GM19438 (cell line): ENCODE results near the gene GPR158.

Source experiments
- ATAC-seq: cut with Tn5 transposase; IDR thresholded peaks from one replicate; pipeline ENCODE4 v1.9.1; 2021; ENCODE audit warnings: low read depth; ENCODE audit not compliant: unreplicated experiment

GPR158 gene

GRCh38 chr10:25392132-25392531 is 217.3 kb downstream of the GPR158 start:
- no peak for ATAC-seq

DNA sequence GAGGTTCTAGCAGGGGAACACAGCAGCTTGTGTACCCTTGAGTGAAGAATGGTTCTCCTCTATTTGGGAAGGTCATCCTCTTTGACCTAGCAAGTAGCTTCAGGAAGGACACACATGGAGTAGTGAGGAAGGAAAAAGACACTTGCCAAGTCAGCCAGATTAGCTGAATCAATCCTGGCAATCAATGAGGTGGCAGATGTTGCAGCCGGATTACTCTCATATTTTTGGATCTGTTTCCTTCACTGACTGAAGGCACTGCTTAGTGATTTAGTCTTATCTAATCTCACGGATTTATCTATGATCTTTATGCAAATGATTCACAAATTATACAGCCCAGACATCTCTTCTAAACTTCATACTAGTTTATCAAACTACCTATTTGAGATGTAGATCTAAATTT is 218.8 kb downstream of the GPR158 start:
- ATAC-seq = no peak

- no peak for ATAC-seq
These were observed 223.9 kb downstream of the GPR158 start for GRCh38 chr10:25398680-25399079.

DNA sequence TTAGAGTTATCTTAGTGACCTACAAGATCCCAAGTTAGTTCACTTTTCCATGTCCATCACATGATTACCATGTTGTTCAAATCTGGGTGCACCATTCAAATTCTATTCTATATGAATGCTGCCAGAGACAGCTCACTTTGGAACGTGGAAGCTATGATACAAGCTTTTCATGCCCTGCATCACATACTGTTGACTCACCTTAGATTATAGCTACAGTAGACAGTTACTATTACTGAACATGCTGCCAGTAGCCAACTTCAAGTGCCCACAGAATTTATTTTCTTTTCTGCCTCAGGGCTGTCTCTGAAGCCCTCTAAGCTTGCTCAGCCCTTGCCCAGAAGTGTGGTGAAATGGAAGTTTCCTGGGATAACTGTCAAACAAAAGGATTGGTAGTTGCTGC is 231.1 kb downstream of the GPR158 start:
- no peak for ATAC-seq

DNA sequence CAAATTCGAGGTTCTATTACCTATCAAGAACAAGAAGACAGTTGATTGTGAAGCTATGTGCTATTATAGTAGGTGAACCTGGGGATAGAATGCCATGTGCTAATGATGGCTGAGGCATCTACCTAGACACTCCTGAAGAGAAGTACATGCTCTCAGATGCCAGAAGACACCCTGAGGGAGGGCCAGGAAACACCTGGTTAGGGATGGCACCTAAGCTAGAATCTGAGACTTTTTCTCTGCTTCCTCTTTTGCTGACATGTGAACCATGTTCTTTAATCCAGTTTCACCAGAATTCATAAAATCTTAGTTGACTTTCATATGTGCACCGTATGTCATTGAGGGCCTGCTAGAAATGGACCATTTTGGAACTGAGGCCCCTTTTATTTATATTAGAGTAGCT is 242.8 kb downstream of the GPR158 start:
- no peak for ATAC-seq

DNA sequence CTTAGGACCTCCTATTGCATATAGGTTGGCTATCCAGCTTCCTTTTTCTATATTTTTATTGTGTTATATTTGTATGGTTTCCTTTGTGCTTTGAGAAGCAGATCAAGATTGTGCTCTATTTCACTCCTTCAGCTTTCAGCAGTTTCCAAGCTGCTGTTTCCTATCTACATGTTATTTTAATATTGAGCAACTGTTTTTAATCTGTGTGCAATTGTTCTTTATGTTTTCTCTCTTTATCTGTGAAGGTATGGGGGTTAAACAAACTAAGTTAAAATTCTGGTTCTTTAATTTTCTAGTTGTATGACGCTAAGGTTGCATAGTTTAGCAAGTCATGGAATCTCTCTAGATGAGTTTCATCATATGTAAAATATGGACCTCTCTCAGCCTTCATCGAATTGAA is 251.0 kb downstream of the GPR158 start:
- no peak for ATAC-seq

GRCh38 chr10:25436431-25436830 is 261.6 kb downstream of the GPR158 start:
- no peak for ATAC-seq

DNA sequence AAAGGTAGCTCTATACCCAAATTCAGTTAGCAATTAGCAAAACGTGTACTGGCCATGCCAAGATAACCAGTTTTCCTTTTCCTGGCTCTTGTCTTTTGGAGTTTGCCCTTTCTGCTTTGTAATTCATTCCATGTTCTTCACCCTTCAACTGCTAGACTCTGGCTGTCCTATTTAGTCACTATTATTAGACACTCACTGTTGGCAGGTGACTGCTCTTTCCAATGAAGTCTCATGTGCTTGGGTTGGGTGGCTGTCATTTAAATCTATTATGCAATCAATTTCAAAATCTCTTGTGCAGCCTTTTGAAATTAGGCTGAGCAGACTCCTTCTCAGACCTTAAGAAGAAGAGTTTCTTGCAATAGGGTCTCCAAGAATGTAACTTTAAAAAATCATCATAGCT is 266.5 kb downstream of the GPR158 start:
- ATAC-seq = no peak

DNA sequence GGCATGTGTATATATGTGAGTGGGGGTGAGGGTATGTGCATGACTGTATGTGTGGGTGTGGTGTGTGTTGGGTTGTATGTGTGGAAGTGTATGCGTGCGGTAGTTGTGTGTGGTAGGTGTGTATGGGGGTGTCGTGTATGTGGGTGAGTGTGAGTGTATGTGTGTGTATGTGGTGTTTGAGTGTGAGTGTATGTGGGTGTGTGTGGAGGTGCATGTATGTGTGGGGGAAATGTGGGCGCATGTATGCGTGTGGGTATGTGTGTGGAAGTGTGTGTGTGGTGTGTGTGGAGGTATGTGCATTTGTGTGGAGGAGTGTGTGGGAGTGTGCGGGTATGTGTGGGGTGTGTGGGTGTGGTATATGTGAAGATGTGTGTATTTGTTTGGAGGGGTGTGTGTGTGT is 269.5 kb downstream of the GPR158 start:
- ATAC-seq = no peak

GRCh38 chr10:25451401-25451800 is 276.6 kb downstream of the GPR158 start:
- no peak for ATAC-seq

DNA sequence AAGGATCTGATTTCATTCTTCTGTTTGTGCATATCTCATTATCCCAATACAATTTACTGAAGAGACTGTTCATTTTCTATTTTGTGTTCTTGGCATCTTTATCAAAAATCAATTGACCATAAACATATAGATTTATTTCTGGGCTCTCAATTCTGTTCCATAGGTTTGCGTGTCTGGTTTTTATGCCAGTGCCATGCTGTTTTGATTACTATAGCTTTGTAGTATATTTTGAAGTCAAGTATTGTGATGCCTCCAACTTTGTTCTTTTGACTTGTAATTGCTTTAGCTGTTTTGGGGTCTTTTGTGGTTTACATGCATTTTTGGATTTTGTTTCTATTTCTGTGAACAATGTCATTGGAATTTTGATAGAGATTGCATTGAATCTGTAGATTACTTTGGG is 278.8 kb downstream of the GPR158 start:
- ATAC-seq = no peak

DNA sequence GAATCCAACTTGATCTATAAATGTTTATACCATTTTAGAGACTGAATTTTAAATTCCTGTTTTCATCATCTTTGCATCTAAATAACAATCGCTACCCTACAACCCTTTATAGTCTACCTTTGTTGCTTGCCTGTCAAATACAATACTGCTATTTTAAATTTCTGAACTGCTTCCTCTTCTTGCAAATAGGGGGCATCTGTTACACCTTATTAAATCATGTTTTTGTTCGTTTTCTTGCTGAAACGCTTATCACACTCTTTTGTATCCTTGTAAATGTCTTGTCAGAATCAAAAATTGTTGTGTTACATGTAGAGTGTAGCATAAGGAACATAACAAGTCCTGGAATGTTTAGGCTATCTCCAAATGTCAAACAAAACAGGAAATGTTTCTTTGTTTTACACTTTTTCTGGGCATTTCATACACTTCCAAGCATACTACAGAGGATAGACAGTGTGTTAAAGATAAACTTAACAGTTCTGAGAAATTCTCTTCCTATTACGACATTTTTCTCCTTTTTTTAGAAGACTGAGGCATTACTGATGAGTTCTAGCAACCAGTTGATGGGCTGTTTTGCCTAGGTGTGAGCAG is 281.3 kb downstream of the GPR158 start:
- ATAC-seq = no peak

DNA sequence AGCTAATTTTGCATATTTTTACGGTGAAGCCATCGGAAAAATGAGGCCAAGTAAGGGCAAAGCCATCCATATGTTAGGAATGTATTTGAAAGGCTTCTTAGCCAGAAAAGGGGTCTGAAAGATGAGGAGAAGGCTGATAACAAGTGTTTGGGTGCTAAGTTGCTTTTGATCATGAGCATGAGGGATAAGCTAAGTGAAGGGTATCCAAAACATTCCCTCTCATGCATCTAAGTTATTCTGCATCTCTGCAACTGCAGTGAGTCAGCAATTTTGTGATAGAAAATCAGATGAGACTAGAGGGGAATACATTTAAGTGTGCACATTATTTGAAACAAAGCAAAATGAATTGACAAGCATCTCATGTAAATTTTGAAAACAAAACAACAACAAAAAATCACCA is 282.8 kb downstream of the GPR158 start:
- no peak for ATAC-seq

DNA sequence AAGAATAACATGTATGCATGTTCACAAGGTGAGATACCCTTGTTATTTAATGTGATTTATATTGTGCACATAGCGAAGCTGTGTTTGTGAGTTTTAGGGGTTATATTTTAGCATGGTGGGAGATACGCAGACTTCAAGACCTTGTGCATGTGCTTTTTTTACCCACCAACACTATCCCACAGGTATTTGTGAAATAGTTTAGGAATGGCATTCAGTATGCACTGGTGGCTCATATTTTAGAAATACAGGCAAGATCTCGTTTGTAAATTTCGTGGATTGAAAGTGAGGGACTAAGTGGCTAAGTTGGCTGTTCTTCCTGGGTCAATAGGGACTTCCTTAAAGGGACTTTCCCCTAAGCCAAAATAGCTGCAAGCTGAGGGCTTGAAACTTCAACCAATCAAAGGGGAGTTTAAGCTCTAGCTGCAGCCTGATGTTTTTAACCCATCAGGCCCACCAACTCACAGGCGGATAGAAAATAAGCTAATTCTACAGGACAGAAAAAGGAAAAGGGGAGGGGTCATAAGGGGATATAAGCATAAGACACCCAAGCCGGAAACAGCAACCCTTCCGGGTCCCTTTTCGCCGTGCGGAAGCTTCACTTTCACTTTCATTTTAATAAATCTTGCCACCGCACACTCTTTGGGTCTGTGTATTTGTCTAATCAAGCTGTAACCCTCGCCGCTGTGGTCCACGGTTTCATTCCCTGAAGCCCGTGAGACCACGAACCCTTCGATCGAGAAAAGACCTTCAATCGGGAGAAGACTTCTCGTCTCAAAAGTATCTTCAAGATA is 291.0 kb downstream of the GPR158 start:
- no peak for ATAC-seq

GRCh38 chr10:25467881-25468280 is 293.1 kb downstream of the GPR158 start:
- ATAC-seq = no peak

DNA sequence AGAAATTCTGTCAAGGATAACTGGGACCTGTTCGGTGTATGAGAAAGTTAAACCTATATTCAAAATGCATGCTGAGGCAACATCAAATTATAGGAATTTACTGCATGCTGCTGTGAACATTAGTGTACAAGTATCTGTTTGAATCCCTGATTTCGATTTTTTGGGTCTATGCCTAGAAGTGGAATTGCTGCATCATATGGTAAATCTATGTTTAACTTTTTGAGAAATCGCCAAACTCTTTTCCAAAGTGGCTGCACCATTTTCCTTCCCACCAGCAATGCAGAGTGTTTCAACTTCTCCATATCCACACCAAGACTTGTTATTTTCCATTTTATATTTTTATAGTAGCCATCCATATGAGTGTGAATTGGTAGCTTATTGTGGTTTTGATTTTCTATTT is 306.7 kb downstream of the GPR158 start:
- ATAC-seq = no peak

GRCh38 chr10:25483999-25484398 is 309.2 kb downstream of the GPR158 start:
- ATAC-seq = no peak

- ATAC-seq = no peak
These were observed 312.5 kb downstream of the GPR158 start for GRCh38 chr10:25487266-25487665.

GRCh38 chr10:25492040-25492439 is 317.2 kb downstream of the GPR158 start:
- no peak for ATAC-seq

GRCh38 chr10:25492680-25493079 is 317.9 kb downstream of the GPR158 start:
- ATAC-seq = no peak

DNA sequence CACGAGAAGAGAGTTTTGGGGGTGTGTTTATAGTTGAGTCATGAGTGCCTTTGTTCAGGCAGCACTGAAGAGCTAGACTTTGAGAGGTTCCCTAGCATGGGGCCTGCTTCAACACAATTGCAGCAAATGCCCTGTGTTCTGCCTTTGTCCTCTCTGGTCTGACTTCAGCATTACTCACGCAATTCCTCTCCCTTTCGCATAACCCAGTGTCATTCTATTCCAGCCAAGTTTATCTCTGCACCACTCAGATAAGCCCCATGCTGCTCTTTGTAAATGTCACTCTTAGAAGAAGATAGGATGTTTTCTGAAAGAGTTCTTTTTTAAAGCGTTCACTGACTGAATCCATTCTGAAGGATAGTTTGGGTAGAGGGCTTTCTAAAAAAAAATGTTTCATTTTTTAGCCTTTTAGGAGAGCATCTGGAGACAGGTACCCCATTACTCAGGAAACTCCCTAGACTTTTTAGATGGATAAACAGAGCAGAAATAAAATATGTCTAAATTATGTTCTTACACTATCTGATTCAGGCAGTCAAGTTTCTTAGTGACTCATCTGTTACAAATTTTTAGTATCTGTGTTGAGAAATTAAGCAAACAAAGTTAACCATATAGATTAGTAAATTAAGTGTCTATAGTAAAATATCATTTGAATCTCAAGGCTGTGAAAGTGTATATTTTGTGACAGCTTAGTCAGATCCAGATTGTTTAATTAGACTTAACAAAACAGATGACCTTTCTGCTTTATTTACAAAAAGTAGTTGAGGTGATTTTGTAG is 318.5 kb downstream of the GPR158 start:
- no peak for ATAC-seq

DNA sequence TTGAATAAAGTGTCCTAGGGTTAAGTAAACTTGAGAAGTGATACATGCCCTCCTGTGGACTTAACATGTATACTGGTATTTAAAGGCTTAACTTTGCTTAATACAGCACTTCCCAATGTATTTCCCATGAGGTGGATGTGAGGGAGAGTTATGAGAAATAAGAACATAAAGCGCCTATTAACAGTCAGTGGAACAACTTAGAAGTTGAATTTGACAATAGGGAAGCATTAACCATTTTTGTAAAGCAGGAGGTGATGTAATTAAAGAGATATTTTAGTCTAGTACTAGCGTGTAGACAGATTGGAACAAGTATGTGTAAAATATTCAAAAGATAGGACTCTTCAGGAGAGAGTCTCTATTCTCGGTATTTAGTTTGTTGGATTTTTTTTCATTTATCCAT is 322.4 kb downstream of the GPR158 start:
- no peak for ATAC-seq
